ENCODE results near the gene CCDC51.

The CCDC51 gene

DNA sequence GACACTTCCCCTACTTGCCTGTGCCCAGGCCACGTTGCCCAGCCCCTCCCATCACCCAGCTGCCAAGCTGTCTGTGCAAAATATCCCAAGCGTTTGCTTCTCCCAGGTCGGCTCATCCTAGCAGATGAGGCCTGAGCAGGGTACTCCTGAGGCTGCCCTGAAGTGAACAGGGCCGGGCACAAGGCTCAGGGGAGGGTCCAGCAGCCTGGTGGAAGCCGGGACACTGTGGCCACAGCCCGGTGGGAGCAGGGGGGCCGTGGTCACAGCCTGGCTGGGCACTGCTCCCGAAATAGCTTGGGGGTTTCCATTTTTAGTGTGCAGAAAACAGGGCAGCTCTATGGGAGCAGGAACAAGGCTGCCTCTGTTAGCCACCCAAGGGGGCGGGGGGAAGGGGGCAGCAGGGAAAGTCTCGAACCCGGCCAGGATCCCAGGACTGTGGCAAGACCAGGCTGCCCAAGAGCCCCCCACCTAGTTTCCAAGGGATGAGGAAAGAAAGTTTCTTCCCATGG is 13.5 kb downstream of the CCDC51 start:
- no peak overlapping the region for H3K4me3 ChIP-seq (ENCODE audit: control insufficient read depth, low read depth, low read length)
- TF ChIP-seq, protein P1, sequence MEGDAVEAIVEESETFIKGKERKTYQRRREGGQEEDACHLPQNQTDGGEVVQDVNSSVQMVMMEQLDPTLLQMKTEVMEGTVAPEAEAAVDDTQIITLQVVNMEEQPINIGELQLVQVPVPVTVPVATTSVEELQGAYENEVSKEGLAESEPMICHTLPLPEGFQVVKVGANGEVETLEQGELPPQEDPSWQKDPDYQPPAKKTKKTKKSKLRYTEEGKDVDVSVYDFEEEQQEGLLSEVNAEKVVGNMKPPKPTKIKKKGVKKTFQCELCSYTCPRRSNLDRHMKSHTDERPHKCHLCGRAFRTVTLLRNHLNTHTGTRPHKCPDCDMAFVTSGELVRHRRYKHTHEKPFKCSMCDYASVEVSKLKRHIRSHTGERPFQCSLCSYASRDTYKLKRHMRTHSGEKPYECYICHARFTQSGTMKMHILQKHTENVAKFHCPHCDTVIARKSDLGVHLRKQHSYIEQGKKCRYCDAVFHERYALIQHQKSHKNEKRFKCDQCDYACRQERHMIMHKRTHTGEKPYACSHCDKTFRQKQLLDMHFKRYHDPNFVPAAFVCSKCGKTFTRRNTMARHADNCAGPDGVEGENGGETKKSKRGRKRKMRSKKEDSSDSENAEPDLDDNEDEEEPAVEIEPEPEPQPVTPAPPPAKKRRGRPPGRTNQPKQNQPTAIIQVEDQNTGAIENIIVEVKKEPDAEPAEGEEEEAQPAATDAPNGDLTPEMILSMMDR (IDR thresholded peaks at IDR 0.05; ENCODE audit: control insufficient read depth, insufficient read depth, low read depth, low read length, missing control alignments), result no peak

DNA sequence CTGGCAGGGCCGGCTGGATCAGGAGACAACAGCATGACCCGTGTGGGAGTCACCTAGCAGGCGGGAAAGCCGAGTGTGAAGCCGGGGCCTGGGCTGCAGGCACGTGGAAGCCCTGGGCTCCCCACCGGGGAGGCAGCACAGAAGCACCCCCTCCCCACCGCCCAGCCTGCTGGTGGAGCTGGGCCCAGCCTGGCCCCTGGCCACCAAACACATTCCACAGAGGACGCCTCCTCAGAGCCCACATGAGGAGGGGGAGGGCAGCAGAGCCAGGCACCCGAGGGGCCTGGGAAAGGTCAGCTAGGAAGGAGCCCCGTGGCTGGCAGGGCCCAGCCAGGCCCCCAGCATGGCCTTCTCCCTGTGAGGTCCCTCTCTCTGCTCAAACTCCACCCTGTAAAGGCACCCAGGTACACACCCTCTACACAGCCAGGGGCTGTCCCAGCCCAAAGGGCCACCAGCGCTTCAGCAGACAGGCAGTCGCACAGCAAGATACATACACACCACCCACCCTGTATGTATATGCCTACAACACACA is 14.6 kb downstream of the CCDC51 start:
- no peak overlapping the region for H3K4me3 ChIP-seq (ENCODE audit: control insufficient read depth, low read depth, low read length)
- TF ChIP-seq, protein P1 (IDR thresholded peaks at IDR 0.05; ENCODE audit: control insufficient read depth, insufficient read depth, low read depth, low read length, missing control alignments), result no peak
- no peak for DNase-seq (ENCODE audit: low read depth)

More for the DNA sequence above, 13.5 kb downstream of the CCDC51 start:
- no peak for DNase-seq (ENCODE audit: low read depth)

DNA sequence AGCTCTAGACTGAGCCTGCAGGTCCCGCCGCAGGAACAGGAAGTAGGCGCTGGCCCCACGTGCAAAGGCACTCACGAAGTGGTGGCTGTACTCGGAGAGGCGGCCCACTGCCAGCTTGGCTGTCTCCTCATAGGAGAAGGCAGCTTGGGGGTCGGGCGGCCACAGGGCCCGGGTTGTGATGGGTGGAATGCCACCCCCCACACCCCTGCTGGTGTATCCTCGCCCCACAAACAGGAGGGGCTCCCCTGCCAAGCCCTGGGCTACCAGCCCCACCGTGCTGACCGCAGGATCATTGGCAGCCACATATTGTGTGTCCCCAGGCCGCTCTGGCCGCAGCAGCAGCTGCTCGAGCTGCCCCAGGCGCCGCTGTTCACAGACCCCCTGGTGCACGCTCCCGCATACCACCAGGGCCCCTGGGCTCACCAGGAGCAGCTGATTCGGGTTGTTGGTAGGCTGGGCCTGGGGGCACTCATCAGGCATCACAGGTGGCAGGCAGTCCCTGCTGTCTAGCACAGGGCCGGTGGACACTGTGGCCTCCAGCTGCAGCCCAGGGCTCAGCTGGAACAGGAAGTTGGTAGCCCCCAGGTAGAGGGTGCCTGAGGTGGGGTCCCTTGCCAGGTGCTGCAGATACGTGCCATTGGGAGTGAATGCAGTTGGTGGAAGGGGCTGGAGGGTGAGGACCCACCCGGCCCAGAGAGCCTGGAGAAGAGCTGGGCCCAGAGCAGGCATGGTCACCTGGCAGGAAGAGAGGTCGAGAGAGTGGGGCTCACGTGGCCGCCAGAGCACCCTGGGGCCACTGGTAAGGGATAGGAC is 15.8 kb downstream of the CCDC51 start:
- TF ChIP-seq, protein P1 (IDR thresholded peaks at IDR 0.05; ENCODE audit: control insufficient read depth, insufficient read depth, low read depth, low read length, missing control alignments), result no peak
- DNase-seq (ENCODE audit: low read depth), result no peak
- H3K4me3 ChIP-seq (ENCODE audit: control insufficient read depth, low read depth, low read length), result no peak overlapping the region

DNA sequence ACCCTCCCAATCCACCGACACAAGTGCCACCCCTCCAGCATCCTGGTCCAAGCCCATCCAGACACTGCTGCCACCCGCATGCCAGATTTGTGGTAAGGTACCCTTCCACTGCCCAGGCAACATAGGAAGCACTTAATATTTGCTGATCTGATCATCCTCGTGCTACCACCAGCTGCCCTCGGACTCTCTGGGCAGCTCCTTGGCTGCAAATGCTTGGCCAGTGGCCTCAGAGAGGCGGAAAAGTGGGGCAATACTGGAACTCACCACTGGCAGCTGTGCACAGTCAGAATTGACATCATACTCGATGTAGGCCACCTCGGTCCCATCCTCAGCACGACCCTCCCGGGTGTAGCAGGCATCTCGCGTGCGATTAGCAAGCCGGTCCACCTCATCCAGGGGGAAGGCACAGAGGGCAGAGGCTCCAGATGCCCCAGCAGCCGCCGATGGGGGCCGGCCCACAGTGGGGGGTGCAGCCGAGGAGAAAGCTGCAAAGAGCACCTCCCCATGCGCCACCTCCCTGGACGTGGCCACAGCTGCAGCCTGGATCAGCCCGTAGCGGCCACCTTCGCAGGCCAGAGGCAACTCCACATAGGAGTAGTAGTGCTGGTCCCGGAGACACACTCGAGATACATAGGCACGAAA is 16.6 kb downstream of the CCDC51 start:
- H3K4me3 ChIP-seq (ENCODE audit: control insufficient read depth, low read depth, low read length), result no peak overlapping the region
- TF ChIP-seq, protein P1 (IDR thresholded peaks at IDR 0.05; ENCODE audit: control insufficient read depth, insufficient read depth, low read depth, low read length, missing control alignments), result no peak
- DNase-seq (ENCODE audit: low read depth), result no peak

DNA sequence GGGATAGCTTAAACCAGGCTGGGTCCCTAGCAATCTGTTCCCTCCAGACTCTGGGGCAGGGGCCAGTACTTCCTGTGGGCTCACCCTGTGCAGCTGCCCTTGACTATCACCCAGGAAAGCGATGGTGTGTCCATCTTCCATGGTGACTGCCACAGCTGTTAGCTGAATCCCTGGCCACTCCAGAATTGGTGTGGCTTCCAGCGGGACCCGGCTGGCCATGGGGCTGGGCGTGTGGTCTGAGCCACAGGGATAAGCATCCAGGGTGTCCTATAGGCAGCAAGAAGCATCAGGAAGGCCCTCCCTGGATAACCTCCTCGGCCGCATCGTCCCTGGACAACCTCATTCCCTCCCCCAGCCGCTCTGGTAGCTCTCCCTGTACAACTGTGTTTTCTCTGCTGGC is 17.2 kb downstream of the CCDC51 start:
- DNase-seq (ENCODE audit: low read depth), result no peak
- TF ChIP-seq, protein P1 (IDR thresholded peaks at IDR 0.05; ENCODE audit: control insufficient read depth, insufficient read depth, low read depth, low read length, missing control alignments), result no peak
- H3K4me3 ChIP-seq (ENCODE audit: control insufficient read depth, low read depth, low read length), result no peak overlapping the region

DNA sequence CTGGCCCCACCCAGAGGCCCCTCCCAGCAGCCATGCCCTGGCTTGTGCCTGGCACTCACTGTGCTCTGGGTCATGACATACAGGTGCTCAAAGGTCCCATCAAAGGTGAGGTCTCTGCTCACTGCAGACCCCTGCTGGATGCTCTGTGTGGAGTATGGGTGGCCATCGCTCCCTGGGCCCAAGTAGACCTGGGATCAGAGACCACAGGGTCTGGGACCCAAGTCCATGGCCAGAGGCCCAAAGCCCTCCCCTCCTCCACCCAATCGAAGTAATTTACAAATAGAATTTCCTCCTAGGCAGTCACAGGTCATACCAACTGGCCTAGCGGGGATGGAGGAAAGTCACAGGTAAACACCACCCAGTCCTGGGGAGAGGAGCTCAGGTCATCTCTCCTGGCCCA is 17.6 kb downstream of the CCDC51 start:
- no peak overlapping the region for H3K4me3 ChIP-seq (ENCODE audit: control insufficient read depth, low read depth, low read length)
- DNase-seq (ENCODE audit: low read depth), result no peak
- TF ChIP-seq, protein P1 (IDR thresholded peaks at IDR 0.05; ENCODE audit: control insufficient read depth, insufficient read depth, low read depth, low read length, missing control alignments), result no peak
